Stimulated activated CD8-positive, alpha-beta memory T cell treated with anti-CD3 and anti-CD28 coated beads, Interleukin-7, amount 100 ng/mL, for 48 hours (primary cell): ENCODE data around the gene ZBTB48.
"Not testable (repeated sequence)": the region's sequence is repeated elsewhere in the genome, so short reads cannot be mapped to it uniquely, and the experiment has no call there.

Source experiments
- DNase-seq, 2 donors: peaks; one replicate each; pipeline ENCODE4 v3.0.0-alpha.2; 2020; ENCODE audit warnings: low read depth in 1 of 2; ENCODE audit errors: extremely low read depth in 1 of 2

ZBTB48 gene

DNA sequence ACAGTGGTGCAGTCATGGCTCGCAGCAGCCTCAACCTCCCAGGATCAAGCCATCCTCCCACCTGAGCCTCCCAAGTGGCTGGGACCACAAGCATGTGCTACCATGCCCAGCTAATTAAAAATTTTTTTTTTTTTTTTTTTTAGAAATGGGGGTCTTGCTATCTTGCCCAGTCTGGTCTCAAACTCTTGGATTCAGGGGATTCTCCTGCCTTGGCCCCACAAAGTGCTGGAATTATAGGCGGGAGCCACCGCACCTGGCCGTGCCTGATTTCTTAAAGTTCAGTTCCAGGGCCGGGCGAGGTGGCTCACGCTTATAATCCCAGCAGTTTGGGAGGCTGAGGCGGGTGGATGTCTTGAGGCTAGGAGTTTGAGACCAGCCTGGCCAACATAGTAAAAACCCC, 51.3 kb downstream of the ZBTB48 start:
- no peak for DNase-seq

DNA sequence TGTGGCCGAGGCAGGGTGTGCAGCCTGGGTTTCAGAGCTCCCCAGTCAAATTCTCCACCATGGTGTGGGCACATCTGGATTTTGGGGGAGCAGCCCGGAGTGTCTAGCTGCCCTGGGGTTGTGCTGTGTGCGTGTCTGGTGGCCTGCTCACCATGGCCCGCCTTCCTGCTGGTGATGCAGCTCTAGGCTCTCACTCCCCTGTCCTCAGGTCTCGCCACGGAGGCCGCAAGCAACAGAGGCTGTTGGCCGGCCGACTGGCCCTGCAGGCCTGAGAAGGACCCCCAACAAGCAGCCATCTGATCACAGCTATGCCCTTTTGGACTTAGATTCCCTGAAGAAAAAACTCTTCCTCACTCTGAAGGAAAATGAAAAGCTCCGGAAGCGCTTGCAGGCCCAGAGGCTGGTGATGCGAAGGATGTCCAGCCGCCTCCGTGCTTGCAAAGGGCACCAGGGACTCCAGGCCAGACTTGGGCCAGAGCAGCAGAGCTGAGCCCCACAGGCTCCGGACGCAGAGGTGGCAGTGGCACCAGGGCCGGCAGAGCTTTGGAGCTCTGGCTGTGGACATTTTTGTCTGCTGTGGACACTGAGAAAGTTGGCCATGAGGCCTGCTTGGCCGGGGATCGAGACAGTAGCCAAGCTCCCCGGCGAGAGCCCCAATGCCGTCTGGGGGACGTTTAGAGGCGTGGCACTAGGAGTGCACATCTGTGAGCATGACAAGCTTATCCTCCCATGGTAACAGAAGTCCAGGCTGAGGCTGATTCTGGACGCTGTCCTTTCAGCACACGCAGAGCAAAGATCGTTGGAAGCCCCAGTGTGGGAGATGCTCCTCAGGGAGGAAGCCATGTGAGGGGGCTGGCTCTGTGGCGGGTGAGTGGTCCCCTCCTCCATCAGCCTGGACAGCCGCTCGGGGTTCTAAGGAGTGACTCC, 53.1 kb downstream of the ZBTB48 start:
- no peak for DNase-seq

DNA sequence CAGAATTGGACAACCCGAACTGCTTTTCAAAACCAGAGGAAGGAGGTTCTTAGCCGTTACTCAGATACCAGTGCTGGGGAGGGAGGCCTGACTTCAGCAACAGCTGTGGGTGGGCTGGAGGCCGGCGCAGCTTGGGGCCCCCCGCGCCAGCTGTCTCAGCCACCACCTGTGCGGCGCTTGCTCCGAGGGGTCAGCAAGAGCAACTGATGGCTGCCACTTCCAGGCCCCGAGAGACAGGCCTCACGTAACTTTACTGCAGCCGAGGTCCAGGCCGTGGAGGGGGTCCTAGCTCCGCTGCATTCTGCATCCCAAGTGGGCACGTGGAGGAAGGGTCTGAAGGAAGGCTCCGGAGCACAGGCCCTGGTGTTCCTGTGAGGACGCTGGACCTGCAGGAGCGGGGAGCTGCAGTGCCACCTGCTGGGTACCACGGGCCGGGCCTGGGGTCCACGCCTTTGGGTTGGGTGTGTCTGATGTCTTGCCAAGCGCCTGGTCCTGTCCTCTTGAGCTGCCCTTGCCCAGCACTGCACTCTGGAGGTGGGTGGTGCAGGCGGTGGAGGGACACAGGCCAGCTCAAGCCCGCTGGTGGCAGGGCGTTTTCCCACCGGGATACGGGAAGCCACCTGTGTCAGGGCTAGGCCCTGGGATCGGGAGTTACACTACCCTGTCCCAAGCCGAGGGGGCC, 54.7 kb downstream of the ZBTB48 start:
- no peak for DNase-seq

DNA sequence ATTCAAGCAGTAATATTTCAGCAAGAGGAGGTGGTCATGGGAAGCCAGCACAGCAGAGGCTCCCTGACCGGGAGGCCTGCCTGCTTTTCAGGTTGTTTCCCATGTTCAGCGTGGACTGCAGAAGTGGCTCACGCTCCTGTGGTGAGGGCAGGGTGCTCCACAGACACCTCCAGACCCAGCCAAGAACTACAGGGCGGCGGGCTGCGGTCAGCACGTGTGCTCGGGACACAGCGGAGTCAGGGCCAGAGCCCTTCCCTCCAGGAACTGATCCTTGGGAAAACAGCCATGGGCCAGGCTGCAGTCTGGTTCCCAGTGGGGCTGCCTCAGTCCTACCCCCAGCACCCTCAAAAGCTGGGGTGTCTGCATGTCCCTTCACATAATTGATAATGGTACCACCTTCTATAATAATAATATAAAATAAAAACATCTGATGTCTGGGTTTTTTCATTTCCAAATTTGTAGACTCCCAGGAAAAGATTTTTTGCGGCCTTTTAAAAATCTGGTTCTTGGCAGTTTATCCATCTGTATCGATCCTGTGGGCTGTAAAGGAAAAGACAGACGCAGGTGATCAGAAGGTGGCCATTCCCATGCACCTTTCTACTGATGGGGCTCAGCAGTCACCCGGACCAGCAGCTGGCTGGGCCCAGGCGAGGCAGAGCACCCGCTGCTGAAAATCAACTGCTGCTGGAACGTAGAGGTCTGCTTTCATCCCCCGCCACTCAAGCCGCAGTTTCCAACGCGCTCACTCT, 55.5 kb downstream of the ZBTB48 start:
- DNase-seq: no peak

DNA sequence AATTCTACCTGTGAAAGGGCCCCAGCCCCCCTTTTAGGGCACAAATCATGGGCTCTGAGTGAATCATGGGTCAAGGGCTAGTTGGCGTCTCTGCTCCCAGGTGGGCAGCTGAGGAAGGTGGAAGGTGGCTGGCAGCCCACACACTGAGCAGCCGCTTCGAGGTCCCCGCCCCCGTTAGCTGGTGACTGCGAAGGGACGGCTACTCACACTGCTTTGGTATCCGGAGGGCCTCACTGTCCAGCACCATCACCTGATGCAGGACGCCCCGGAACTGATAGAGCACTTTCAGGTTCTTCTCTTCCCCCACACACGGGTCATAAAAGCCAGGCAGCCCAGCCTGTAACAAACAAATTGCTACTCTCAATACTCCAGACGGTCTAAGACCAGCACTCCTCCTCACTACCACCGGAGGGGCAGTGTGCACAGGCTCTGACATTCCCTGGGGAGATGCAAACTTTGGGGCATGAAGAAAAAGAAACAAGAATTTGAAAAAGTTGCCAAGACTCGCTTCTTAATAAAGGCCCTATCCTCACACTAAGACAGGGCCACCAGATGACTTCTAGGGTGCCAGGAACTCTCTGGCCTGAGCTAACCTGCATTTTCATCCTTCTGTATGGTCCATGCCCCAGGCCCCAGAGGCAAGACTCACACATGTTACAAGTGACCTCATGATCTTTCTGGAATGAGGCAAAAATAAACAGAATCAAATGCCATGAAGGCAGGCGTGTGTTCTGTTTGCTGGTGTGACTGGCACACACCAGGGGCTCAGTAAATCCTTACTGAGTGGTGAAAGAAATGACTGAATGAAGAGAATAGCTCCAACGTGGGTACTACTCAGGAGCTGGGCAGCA, 56.3 kb downstream of the ZBTB48 start:
- DNase-seq: no peak

DNA sequence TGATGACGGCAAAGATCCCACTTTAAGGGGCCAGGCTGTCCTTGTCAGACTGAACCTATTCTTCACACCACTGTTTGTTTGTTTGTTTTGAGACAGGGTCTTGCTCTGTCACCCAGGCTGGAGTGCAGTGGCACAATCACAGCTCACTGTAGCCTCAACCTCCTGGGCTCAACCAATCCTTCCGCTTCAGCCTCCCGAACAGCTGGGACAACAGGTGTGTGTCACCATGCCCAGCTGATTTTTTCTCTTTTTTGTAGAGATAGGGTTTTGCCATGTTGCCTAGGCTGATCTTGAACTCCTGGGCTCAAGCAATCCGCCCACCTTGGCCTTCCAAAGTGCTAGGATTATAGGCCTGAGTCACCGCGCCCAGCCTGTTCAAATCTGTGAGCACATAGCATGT, 57.0 kb downstream of the ZBTB48 start:
- not testable (repeated sequence) for DNase-seq

DNA sequence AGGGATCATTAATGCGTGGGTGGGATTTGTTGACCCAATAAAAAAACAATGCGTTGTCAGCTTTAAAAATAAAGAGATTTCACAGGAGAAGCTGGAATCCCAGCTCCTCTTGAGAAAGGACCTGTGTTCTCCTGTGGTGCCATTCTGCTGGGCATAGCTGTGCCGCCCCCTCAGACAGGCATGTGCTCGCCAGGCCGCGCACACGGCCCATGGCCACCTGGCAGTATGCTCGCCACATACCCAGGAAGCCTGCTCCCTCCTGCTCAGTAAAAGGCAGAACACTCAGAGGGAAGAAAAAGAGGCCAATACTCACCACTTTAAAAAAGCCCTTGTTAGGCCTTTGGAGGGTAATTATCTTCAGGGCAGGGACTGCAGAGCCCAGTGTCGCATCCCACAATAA, 58.0 kb downstream of the ZBTB48 start:
- no peak for DNase-seq

DNA sequence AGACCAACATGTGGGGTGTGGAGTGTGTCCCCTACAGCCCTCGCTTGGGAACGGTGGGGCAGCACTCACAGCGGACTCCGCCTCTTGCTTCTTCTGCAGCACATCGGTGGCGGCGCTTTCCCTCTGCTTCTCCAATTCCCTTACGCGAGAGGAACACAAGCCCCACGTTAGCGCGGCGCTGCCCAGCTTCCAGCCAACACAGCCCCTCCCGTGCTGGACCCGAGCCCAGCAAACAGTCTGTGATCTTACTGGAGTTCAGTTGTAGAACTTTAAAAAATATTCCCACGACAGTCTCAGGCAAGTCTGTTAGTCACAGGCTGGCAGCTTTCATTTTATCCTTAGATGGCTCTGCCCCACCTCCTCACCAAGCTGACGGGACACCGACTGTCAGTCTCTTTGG, 58.4 kb downstream of the ZBTB48 start:
- no peak for DNase-seq
